GM19035 (cell line): ENCODE data around the gene RPN1.

Source experiments
- ATAC-seq: cut with Tn5 transposase; IDR thresholded peaks from one replicate; pipeline ENCODE4 v1.9.1; 2021; ENCODE audit not compliant: unreplicated experiment

RPN1 gene

DNA sequence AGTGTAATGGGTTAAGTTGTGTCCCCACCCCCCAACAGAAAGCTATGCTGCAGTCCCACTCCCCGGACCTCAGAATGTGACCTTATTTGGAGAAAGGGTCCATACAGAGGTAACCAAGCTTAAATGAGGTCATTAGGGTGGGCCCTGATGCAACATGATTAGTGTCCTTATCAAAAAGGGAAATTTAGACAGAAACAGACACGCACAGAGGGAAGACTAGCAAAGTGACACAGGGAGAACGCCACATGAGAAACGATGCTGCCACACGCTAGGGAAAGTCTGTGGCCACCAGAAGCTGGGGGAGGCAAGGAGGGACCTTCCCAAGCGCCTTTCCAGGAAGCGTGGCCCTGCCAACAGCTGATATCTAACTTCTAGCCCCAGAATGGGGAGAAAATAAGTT, 65.4 kb downstream of the RPN1 start:
- ATAC-seq, result no peak

DNA sequence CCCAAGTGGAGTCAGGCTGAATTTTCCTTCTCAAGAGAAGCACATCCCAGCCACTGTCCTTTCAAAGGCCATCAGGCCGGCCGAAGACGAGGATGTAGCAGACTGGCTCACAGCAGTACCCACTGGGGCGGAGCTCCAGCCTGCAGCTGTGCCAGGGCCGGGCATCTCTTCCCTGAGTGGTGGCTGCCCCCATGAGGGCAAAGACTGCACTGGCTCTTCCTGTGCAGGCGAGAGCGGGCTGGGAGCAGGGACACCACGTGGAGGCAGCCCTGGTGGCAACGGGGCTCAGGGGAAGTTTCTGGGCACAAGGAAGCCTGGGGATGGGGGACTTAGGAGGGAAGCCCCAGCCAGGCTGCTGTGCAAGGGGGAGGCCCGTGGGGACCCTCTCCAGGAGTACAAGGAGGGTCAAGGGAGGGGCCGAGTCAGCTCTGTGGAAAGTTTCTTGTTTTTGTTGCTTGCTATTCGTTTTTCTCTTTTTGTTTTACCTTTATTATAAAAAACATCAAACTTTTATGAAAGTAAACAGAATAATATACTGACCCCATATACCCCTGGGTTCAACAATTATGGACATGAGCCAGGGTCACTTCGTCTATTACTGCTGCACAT, 66.1 kb downstream of the RPN1 start:
- ATAC-seq, result peak; percentile 60

GRCh38 chr3:128581566-128581965, 69.1 kb downstream of the RPN1 start:
- no peak for ATAC-seq

GRCh38 chr3:128579927-128580326, 70.7 kb downstream of the RPN1 start:
- ATAC-seq, result no peak

DNA sequence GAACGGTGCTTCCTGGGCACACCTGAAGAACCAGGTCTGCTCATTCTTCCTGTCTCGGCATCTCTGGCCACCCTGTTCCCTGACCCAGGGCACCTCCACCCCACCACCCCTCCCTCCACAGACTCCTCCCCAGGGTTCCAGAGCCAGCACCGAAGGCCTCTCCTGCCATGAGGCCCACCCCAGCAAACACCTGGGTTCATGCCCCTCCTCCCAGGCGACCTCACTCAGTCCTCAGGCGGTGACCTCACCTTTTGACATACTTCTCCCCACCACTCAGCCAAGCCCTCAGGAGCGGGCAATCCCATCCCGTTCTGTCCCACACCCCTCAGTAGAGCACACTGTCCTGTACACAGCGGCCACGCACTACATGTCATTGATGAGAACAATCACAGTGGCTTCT, 72.3 kb downstream of the RPN1 start:
- no peak for ATAC-seq

GRCh38 chr3:128577711-128578110, 72.9 kb downstream of the RPN1 start:
- no peak for ATAC-seq

DNA sequence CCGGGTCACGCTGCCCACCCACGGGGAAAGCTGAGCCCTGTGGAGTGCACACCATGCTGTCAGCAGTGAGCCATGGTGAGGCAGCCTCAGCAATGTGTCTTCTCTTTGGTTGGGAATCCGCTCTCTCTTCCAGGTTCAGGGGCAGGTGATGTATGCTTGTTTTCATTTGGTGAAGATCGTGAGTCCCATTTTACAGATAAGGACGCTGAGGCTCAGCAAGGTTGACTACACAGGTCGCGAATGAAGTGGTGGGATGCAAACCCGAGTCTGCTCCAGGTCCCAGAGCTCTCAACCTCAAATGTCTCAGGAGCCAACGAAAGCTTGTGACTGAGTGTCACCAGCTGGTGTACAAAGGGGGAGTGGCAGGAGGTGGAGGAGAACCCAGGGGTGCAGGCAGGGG, 74.3 kb downstream of the RPN1 start:
- no peak for ATAC-seq

DNA sequence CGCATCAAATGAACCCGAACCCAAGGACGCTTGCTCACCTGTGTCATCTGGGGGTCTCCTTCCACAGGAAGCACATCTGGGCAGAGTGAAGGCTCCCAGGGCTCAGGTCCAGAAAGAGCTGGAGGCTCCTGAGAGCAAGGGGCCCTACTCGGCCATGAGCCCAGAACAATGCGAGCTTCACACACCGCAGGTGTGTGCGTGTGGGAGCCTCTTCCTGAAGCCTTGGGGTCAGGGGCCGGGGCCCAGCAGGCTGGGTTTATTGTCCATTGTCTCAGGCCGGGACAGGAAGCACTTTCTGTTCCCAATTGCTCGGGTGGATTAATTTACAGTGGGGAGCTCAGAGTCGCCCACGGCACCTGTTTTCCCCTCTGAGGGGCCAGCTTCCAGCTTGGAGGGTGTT, 74.8 kb downstream of the RPN1 start:
- ATAC-seq, result no peak

DNA sequence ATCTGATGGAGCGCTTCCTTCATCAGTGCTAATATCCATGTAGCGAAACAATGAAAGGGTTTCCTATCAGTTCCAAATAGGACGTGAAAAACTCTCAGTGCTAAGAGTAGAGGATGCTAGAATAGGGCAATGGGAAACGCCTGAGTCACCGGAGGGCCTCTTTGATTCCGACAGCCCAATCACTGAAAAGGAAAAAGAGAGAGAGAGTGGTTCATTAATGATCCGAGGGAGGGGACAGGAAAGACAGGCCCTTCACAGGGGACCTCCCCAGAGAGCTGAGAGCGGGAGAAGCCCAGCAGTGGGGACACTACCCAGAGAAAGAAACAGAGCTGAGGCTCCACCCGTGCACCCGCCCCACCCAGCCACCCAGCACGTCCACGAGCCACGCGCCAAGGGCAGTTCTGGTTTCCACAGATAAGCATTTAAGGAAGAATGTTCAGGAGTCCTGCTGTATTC, 76.9 kb downstream of the RPN1 start:
- ATAC-seq, result no peak

GRCh38 chr3:128573160-128573559, 77.5 kb downstream of the RPN1 start:
- ATAC-seq, result no peak

GRCh38 chr3:128572644-128573105, 77.9 kb downstream of the RPN1 start:
- ATAC-seq, result no peak

DNA sequence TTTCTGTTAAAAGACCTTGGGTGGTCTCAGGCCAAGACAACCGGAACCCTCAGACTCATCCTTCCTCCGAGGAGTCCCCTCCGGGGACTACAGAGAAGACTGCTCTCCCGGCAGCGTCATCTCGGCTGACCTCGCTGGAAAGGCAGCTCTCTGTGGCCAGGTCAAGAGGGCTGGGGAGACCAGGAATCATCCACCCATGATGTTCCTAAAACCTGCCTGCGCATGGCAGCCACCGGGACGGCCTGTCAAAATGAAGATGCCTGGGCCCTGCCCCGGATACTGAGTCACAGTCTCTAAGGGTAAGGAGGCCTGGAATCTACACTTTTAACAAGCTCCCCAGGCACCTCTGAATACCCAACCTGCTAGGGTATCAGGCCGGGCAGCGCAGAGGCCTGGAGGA, 78.6 kb downstream of the RPN1 start:
- ATAC-seq, result no peak
